Ishikawa (cell line): ENCODE results near the gene TMEM51.

Source experiments
- CEBPB ChIP-seq: IDR thresholded peaks from 2 replicates; pipeline ENCODE4 v1.6.1; 2012
- EGR1 ChIP-seq: IDR thresholded peaks from 2 replicates; pipeline ENCODE4 v1.6.1; 2012
- EP300 ChIP-seq: IDR thresholded peaks from 2 replicates; pipeline ENCODE4 v1.6.1; 2012; ENCODE audit warnings: borderline replicate concordance
- MAX ChIP-seq: IDR thresholded peaks from 2 replicates; pipeline ENCODE4 v1.6.1; 2012
- RAD21 ChIP-seq: IDR thresholded peaks from 2 replicates; pipeline ENCODE4 v1.6.1; 2012; ENCODE audit warnings: low read depth
- TAF1 ChIP-seq: IDR thresholded peaks from 2 replicates; pipeline ENCODE4 v1.6.1; 2012; ENCODE audit warnings: low read depth, mild to moderate bottlenecking
- YY1 ChIP-seq: IDR thresholded peaks from 2 replicates; pipeline ENCODE4 v1.6.1; 2012; ENCODE audit warnings: low read depth
- TF ChIP-seq, protein P1 (sequence below): IDR thresholded peaks from 2 replicates; pipeline ENCODE4 v1.6.1; 2012; ENCODE audit warnings: low read depth, mild to moderate bottlenecking
- TF ChIP-seq, protein P2 (sequence below): IDR thresholded peaks from 2 replicates; pipeline ENCODE4 v1.6.1; 2012

GRCh38 chr1:15110128-15110866 is 43.2 kb upstream of the TMEM51 start:
- TF ChIP-seq RAD21 (no peak), TAF1 (no peak), YY1 (no peak), CEBPB (no peak), EP300 (no peak), EGR1 (no peak), MAX (no peak)
- TF ChIP-seq, protein P1, sequence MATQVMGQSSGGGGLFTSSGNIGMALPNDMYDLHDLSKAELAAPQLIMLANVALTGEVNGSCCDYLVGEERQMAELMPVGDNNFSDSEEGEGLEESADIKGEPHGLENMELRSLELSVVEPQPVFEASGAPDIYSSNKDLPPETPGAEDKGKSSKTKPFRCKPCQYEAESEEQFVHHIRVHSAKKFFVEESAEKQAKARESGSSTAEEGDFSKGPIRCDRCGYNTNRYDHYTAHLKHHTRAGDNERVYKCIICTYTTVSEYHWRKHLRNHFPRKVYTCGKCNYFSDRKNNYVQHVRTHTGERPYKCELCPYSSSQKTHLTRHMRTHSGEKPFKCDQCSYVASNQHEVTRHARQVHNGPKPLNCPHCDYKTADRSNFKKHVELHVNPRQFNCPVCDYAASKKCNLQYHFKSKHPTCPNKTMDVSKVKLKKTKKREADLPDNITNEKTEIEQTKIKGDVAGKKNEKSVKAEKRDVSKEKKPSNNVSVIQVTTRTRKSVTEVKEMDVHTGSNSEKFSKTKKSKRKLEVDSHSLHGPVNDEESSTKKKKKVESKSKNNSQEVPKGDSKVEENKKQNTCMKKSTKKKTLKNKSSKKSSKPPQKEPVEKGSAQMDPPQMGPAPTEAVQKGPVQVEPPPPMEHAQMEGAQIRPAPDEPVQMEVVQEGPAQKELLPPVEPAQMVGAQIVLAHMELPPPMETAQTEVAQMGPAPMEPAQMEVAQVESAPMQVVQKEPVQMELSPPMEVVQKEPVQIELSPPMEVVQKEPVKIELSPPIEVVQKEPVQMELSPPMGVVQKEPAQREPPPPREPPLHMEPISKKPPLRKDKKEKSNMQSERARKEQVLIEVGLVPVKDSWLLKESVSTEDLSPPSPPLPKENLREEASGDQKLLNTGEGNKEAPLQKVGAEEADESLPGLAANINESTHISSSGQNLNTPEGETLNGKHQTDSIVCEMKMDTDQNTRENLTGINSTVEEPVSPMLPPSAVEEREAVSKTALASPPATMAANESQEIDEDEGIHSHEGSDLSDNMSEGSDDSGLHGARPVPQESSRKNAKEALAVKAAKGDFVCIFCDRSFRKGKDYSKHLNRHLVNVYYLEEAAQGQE = no peak
- TF ChIP-seq, protein P2, sequence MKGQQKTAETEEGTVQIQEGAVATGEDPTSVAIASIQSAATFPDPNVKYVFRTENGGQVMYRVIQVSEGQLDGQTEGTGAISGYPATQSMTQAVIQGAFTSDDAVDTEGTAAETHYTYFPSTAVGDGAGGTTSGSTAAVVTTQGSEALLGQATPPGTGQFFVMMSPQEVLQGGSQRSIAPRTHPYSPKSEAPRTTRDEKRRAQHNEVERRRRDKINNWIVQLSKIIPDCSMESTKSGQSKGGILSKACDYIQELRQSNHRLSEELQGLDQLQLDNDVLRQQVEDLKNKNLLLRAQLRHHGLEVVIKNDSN = no peak
